ENCODE data around the gene TAAR5.

- TF ChIP-seq POLR2A (IDR thresholded peaks at IDR 0.05; ENCODE audit: extremely low read depth, insufficient read length) (no peak), CTCF (IDR thresholded peaks at IDR 0.05; ENCODE audit: low read depth, low read length) (no peak), MYC (IDR thresholded peaks at IDR 0.05; ENCODE audit: low read depth, low read length) (no peak), MAX (IDR thresholded peaks at IDR 0.05; ENCODE audit: low read depth, low read length) (no peak)
Measured at GRCh38 chr6:132567566-132567965, 22.0 kb downstream of the TAAR5 start.
